Measurements from ENCODE around the gene PNMA8B. TPM values are rescaled to one million over a fixed set of nuclear protein-coding genes. Genes with fewer than 3 reads are reported as not detected.

The PNMA8B gene
- total RNA-seq, 1 donor = 0.43 TPM

DNA sequence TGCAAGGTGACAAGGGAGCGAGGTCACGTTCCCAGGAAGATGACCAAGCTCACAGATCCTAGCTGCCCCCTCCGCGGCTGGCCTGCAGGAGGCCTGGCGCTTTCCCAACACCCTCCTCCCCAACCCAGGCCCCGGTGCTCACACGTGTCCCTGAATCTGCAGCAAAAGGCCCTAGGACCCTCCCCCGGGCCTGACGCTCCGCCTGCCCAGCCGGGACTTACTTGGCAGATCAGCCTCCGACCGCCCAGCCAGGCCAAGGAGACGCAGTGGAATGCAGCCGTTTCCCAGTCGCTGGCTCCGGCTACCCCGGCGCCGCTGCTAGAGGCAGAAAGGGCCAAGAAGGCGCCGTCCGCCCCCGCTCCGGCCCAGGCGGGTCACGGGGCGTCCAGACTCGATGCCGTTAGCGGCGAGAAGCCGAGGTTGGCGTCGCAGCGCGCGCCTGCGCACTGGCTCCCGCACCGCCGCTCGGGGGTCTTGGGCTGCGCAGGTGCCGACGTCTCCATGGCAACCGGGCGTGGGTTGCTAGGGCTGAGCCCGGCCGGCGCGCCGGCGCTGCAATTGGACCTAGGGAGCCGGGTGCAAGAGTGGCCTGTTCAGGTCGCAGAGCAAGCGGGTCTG, 24.4 kb downstream of the PNMA8B start, which contains the start of gene PNMA8A:
PNMA8A (minus strand) TSS at position 448 of the 618 bp plus-strand sequence. CDS start 528 bp downstream, outside the sequence.
- TF ChIP-seq, protein P1, sequence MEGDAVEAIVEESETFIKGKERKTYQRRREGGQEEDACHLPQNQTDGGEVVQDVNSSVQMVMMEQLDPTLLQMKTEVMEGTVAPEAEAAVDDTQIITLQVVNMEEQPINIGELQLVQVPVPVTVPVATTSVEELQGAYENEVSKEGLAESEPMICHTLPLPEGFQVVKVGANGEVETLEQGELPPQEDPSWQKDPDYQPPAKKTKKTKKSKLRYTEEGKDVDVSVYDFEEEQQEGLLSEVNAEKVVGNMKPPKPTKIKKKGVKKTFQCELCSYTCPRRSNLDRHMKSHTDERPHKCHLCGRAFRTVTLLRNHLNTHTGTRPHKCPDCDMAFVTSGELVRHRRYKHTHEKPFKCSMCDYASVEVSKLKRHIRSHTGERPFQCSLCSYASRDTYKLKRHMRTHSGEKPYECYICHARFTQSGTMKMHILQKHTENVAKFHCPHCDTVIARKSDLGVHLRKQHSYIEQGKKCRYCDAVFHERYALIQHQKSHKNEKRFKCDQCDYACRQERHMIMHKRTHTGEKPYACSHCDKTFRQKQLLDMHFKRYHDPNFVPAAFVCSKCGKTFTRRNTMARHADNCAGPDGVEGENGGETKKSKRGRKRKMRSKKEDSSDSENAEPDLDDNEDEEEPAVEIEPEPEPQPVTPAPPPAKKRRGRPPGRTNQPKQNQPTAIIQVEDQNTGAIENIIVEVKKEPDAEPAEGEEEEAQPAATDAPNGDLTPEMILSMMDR (IDR thresholded peaks at IDR 0.05; ENCODE audit: insufficient read depth, low read depth, low read length) = no peak
- peak within 1 kb of the TSS; percentile 43 for H3K4me3 ChIP-seq (ENCODE audit: low read depth, low read length)
- peak; percentile 72 for DNase-seq (ENCODE audit: low read depth)

DNA sequence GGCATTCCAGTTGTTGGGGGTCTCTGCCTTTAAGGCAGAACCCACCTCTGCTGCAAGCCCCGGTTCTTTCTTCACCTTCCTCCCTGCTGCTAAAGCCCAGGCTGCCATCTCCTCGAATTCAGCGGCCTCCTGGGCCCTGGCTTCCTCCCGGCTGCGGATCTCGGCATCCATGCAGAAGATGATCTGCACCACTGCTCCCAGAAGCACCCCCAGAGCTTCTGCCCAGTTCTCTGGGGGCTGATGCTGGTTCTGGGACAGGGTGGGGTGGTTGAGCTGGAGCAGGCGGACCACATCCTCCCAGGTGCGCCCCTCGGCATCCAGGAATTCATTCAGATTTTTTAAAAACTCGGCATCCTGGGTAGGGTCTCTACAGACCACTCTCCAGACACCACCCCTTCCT, 25.3 kb downstream of the PNMA8B start:
- no peak for DNase-seq (ENCODE audit: low read depth)
- no peak overlapping the region for H3K4me3 ChIP-seq (ENCODE audit: low read depth, low read length)
- TF ChIP-seq, protein P1 (IDR thresholded peaks at IDR 0.05; ENCODE audit: insufficient read depth, low read depth, low read length) = no peak

DNA sequence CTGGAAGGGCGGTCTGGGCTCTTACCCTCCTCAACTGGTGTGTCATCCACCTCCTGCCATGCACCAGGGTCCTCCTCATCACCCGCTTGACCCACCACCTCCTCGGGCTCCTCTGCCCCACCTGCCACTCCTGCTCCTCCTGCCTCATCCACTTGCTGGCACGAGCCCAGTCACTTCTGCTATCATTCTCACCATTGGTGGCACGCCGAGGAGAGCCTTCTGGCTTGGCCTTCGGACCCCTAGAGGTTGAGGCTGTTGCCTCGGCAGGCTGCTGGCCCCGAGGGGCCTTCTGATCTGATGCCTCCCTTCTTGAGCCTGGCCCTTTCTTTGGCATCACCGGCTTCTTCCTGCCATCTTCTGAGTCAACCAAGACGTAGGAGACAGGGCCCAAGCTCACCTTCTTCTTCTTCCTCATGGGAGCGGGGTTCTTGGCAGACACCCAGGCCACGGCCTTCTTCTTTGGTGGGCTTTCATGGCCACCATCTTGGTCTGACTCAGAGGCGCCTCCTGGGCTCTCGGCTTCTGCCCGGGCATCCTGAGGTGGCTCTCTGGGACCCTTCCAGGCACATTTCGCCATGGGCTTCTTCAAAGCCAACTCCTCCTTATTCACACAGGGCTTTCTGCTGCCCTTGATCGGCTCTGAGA, 26.0 kb downstream of the PNMA8B start:
- no peak overlapping the region for H3K4me3 ChIP-seq (ENCODE audit: low read depth, low read length)
- no peak for DNase-seq (ENCODE audit: low read depth)
- TF ChIP-seq, protein P1 (IDR thresholded peaks at IDR 0.05; ENCODE audit: insufficient read depth, low read depth, low read length) = no peak

DNA sequence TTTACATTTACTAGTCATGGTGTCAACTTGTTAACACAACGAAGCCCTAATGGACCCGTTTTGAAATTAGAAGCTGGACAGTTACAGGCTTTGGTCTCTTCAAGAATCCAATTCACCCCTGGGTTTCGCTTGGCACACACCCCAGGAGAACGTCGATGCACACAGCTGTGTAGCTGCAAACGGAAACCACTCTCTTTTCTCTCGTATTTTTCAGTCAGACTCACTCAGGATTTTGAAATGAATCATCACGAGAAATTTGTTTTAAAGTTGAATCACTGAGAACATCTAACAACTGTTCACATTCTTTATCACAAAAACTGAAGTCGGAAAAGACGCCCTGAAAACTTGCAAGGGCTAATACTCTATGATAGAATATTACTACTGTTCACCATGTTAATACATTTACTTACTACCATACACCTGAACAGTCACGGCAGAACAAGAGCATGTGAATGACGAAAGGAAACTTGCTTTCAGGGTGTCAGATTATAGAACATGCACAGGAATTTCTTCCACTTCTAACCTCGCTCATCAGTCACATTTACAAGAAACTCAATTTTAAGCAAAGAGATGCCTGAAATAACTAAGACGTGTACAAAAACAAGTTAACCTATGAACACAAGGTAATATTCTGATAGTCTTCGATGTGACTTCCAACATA, 29.0 kb downstream of the PNMA8B start:
- TF ChIP-seq, protein P1 (IDR thresholded peaks at IDR 0.05; ENCODE audit: insufficient read depth, low read depth, low read length) = no peak
- H3K4me3 ChIP-seq (ENCODE audit: low read depth, low read length) = no peak overlapping the region
- peak; percentile 76 for DNase-seq (ENCODE audit: low read depth)

DNA sequence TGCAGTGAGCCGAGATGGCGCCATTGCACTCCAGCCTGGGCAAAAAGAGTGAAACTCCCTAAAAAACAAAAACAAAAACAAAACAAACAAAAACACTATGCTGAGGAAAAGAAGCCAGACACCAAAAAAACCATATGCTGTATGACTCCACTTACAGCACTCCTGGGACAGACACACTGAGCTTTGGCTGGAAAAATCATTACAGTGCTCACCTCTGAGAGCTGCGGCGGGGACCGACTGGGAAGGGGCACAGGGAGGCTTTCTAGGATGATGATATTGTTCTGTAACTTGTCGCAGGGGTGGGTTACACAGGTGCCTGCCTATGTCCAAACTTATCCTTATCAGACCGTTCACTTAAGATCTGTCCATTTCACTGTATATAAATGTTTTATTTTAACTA, 32.2 kb downstream of the PNMA8B start:
- TF ChIP-seq, protein P1 (IDR thresholded peaks at IDR 0.05; ENCODE audit: insufficient read depth, low read depth, low read length) = no peak
- H3K4me3 ChIP-seq (ENCODE audit: low read depth, low read length) = no peak overlapping the region
- DNase-seq (ENCODE audit: low read depth) = no peak

DNA sequence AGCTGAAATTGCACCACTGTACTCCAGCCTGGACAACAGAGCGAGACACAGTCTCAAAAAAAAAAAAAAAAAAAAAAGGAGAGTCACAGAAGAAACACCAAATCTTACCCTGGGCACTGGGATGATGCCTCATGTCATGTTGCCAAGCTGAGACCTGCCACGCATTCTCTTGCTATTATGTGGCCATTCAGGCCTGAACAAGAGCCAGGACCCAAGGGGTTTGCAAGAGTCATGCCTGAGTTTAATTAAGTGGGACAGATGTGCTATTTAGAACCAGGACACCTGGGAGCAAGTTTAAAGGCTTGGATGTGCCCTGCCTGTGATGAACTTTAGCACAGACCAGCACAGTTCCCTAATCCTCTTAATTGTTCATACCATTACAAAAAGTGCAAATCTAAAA, 34.1 kb downstream of the PNMA8B start:
- TF ChIP-seq, protein P1 (IDR thresholded peaks at IDR 0.05; ENCODE audit: insufficient read depth, low read depth, low read length) = no peak
- no peak for DNase-seq (ENCODE audit: low read depth)
- H3K4me3 ChIP-seq (ENCODE audit: low read depth, low read length) = no peak overlapping the region

Data from fibroblast of villous mesenchyme (primary cell).